Keratinocyte (primary cell): ENCODE data around the gene CHIT1.

Source experiments
- CTCF ChIP-seq, 3 experiments: IDR thresholded peaks in 1 of 3; conservative IDR thresholded peaks in 1 of 3; optimal IDR thresholded peaks in 1 of 3; 2 replicates in 2 of 3; 3 replicates in 1 of 3; pipeline versions ENCODE3 to v1.5.1; 2011; ENCODE audit warnings: low read length in 3 of 3, mild to moderate bottlenecking in 3 of 3, moderate library complexity in 2 of 3, control low read depth in 1 of 3, inconsistent platforms in 1 of 3; ENCODE audit not compliant: insufficient read depth in 2 of 3; ENCODE audit errors: extremely low read depth in 1 of 3
- EZH2 ChIP-seq: IDR thresholded peaks from one replicate; pipeline ENCODE4 v1.6.1; 2012; ENCODE audit warnings: inconsistent platforms, mild to moderate bottlenecking, low read length, moderate library complexity

- TF ChIP-seq CTCF (optimal IDR thresholded peaks at IDR 0.05 in 1 of 3, IDR thresholded peaks at IDR 0.05 in 1 of 3, conservative IDR thresholded peaks at IDR 0.05 in 1 of 3; ENCODE audit: extremely low read depth in 1 of 3, insufficient read depth in 2 of 3, low read length in 3 of 3) (no peak), EZH2 (no peak)
Observed at GRCh38 chr1:203178083-203178482, 51.4 kb downstream of the CHIT1 start.
